CD14-positive monocyte (primary cell): Measurements from ENCODE around the gene SLCO3A1. TPM values are rescaled to one million over a fixed set of nuclear protein-coding genes. Genes with fewer than 3 reads are reported as not detected.

ENCODE experiments used
- DNase-seq, 3 donors: peaks; one replicate each; pipeline ENCODE4 v3.0.0-alpha.2; 2011 to 2022
- H2AFZ ChIP-seq: 2 replicates; pipeline ENCODE4 v1.6.0; 2012; ENCODE audit warnings: mild to moderate bottlenecking, low read depth, low read length, inconsistent platforms; ENCODE audit not compliant: insufficient read depth, poor library complexity, severe bottlenecking
- H3K27ac ChIP-seq, 2 donors: 1 replicate in 1 of 2; 2 replicates in 1 of 2; pipeline ENCODE4 v1.5.1; 2012 to 2013; ENCODE audit warnings: low read length in 2 of 2, control low read depth in 1 of 2, inconsistent platforms in 1 of 2, low read depth in 1 of 2, mild to moderate bottlenecking in 1 of 2
- H3K27me3 ChIP-seq, 2 donors: one replicate each; pipeline versions ENCODE4 v1.6.0 to v1.6.1; 2011 to 2013; ENCODE audit warnings: low read length in 2 of 2; ENCODE audit not compliant: control insufficient read depth in 2 of 2, insufficient read depth in 2 of 2
- H3K36me3 ChIP-seq, 2 donors: replicated peaks in 1 of 2; 1 replicate in 1 of 2; 2 replicates in 1 of 2; pipeline versions ENCODE4 v1.5.1 to v1.6.1; 2012 to 2013; ENCODE audit warnings: low read length in 2 of 2, control low read depth in 1 of 2, inconsistent platforms in 1 of 2, mild to moderate bottlenecking in 1 of 2; ENCODE audit not compliant: insufficient read depth in 2 of 2, control insufficient read depth in 1 of 2
- H3K4me1 ChIP-seq, 2 donors: 1 replicate in 1 of 2; 2 replicates in 1 of 2; pipeline versions ENCODE4 v1.5.1 to v1.6.1; 2012 to 2013; ENCODE audit warnings: low read length in 2 of 2, control low read depth in 1 of 2, inconsistent platforms in 1 of 2, mild to moderate bottlenecking in 1 of 2, moderate library complexity in 1 of 2; ENCODE audit not compliant: insufficient read depth in 2 of 2, control insufficient read depth in 1 of 2
- H3K4me2 ChIP-seq: replicated peaks from 2 replicates; pipeline ENCODE3; 2012; ENCODE audit warnings: low read length, moderate library complexity, mild to moderate bottlenecking; ENCODE audit not compliant: poor library complexity, severe bottlenecking; ENCODE audit errors: extremely low read depth
- H3K4me3 ChIP-seq, 3 experiments: fragments of 200-600 bp in 1 of 3; sonication (generic) in 1 of 3; replicated peaks in 1 of 3; 1 replicate in 2 of 3; 2 replicates in 1 of 3; pipeline ENCODE4 v1.5.1; 2011 to 2013; ENCODE audit warnings: low read length in 3 of 3, mild to moderate bottlenecking in 3 of 3, control low read depth in 2 of 3, low read depth in 2 of 3, inconsistent platforms in 1 of 3, moderate library complexity in 1 of 3
- H3K79me2 ChIP-seq: 2 replicates; pipeline ENCODE4 v1.6.0; 2012; ENCODE audit warnings: mild to moderate bottlenecking, control low read depth, inconsistent platforms, low read length, moderate library complexity; ENCODE audit not compliant: insufficient read depth
- H3K9ac ChIP-seq: 2 replicates; pipeline ENCODE4 v1.6.0; 2017; ENCODE audit warnings: low read length, mild to moderate bottlenecking; ENCODE audit not compliant: insufficient read depth, poor library complexity, severe bottlenecking
- H3K9me3 ChIP-seq, 2 donors: replicated peaks in 1 of 2; 1 replicate in 1 of 2; 2 replicates in 1 of 2; pipeline versions ENCODE4 v1.5.1 to v1.6.1; 2012 to 2013; ENCODE audit warnings: low read length in 2 of 2, control low read depth in 1 of 2; ENCODE audit not compliant: control insufficient read depth in 1 of 2, insufficient read depth in 1 of 2
- H4K20me1 ChIP-seq: 2 replicates; pipeline ENCODE4 v1.6.0; 2012; ENCODE audit warnings: mild to moderate bottlenecking, low read length, control low read depth, moderate library complexity; ENCODE audit not compliant: insufficient read depth
- H3K27ac Mint-ChIP-seq, 7 donors: one replicate each; pipeline ENCODE4 v1.8.0; 2020; ENCODE audit warnings: mild to moderate bottlenecking in 7 of 7, mixed read lengths in 7 of 7, moderate library complexity in 6 of 7, inconsistent platforms in 2 of 7
- H3K27me3 Mint-ChIP-seq, 3 donors: one replicate each; pipeline ENCODE4 v1.8.0; 2021 to 2022; ENCODE audit warnings: low read depth in 3 of 3, mild to moderate bottlenecking in 3 of 3, mixed read lengths in 3 of 3, moderate library complexity in 3 of 3, inconsistent platforms in 1 of 3
- H3K36me3 Mint-ChIP-seq, 2 donors: one replicate each; pipeline ENCODE4 v1.8.0; 2020; ENCODE audit warnings: mixed read lengths in 2 of 2, inconsistent platforms in 1 of 2, mild to moderate bottlenecking in 1 of 2
- H3K4me1 Mint-ChIP-seq: one replicate; pipeline ENCODE4 v1.8.0; 2020; ENCODE audit warnings: mild to moderate bottlenecking, mixed read lengths
- H3K4me3 Mint-ChIP-seq, 2 donors: one replicate each; pipeline ENCODE4 v1.8.0; 2020; ENCODE audit warnings: mild to moderate bottlenecking in 2 of 2, mixed read lengths in 2 of 2, moderate library complexity in 1 of 2
- H3K9me3 Mint-ChIP-seq, 7 donors: one replicate each; pipeline ENCODE4 v1.8.0; 2020 to 2022; ENCODE audit warnings: mixed read lengths in 7 of 7, mild to moderate bottlenecking in 6 of 7, moderate library complexity in 6 of 7, inconsistent platforms in 2 of 7
- CTCF ChIP-seq: fragments of 200-600 bp; IDR thresholded peaks from one replicate; pipeline ENCODE4 v1.8.0; 2022; ENCODE audit warnings: antibody characterized with exemption, mild to moderate bottlenecking
- WGBS: methylation state at CpG from one replicate; pipeline ENCODE4 v1.1.5; 2013; ENCODE audit warnings: missing lambda C conversion rate; ENCODE audit not compliant: insufficient coverage; 5-methylcytosine and 5-hydroxymethylcytosine counted together
- intact Hi-C, 2 donors: fragments of 100-400 bp; cut with micrococcal nuclease; formaldehyde crosslinking; loops; one replicate each; pipeline versions ENCODE4 v1.15.0 to v1.15.1; 2023
- polyA plus RNA-seq, 3 donors: library from polyadenylated mRNA; depleted of rRNA in 1 of 3; unstranded in 2 of 3; stranded (reverse) in 1 of 3; fragments of 300-500 nt in 2 of 3; fragments of >200 nt in 1 of 3; fragmentation: Illumina TruSeq in 2 of 3; gene quantifications; 1 replicate in 2 of 3; 2 replicates in 1 of 3; pipeline ENCODE4 v1.2.3, GENCODE V29; 2012 to 2021

Gene SLCO3A1
- polyA plus RNA-seq, 3 donors: 53.7 to 76.2 (median 62.8) TPM

GRCh38 chr15:91952216-91952615 lies 98.7 kb downstream of the SLCO3A1 start:
- Mint-ChIP-seq H3K27ac (peak overlapping the region in 3 of 7 donors; percentile 89 to 92 (median 89)), H3K27me3 (peaks cover 0 to 4% (median 3%) of the 10 kb centered on the region in 3 donors), H3K4me3 (no peak overlapping the region), H3K9me3 (peaks cover 0 to 2% (median 0%) of the 10 kb centered on the region in 7 donors), H3K4me1 (peaks cover 88% of the 10 kb centered on the region), H3K36me3 (peaks cover 1 to 7% of the 10 kb centered on the region in 2 donors)
- no peak for TF ChIP-seq CTCF
- peaks cover 0 to 2% of the 10 kb centered on the region in 2 donors for H3K36me3 ChIP-seq
- H3K79me2 ChIP-seq: peaks cover 96% of the 10 kb centered on the region
- peaks cover 69 to 79% of the 10 kb centered on the region in 2 donors for H3K4me1 ChIP-seq
- no peak overlapping the region for H3K4me2 ChIP-seq
- H3K27ac ChIP-seq: no peak overlapping the region
- no peak for DNase-seq
- no peaks in the 10 kb centered on the region for H3K27me3 ChIP-seq
- H3K9me3 ChIP-seq: no peaks in the 10 kb centered on the region
- WGBS: 100% methylated on average over 1 of the region's 1 CpG
- intact Hi-C loops: loop anchor here in 1 of 2 donors (5.0 kb wide), 2 partner anchors 45 to 115 kb away; no protein-coding TSS in a partner anchor
- H2AFZ ChIP-seq: no peak overlapping the region
- H4K20me1 ChIP-seq: peaks cover 95% of the 10 kb centered on the region
- H3K4me3 ChIP-seq: no peak overlapping the region
- no peak overlapping the region for H3K9ac ChIP-seq

- Histone ChIP-seq H3K4me3 (no peak overlapping the region), H3K9me3 (no peaks in the 10 kb centered on the region), H3K27me3 (no peaks in the 10 kb centered on the region), H3K4me1 (peaks cover 57 to 66% of the 10 kb centered on the region in 2 donors), H2AFZ (no peak overlapping the region), H3K36me3 (peaks cover 0 to 5% of the 10 kb centered on the region in 2 donors), H3K79me2 (peaks cover 98% of the 10 kb centered on the region), H3K9ac (no peak overlapping the region), H3K27ac (peak overlapping the region in 1 of 2 donors; percentile 51), H3K4me2 (no peak overlapping the region), H4K20me1 (peaks cover 83% of the 10 kb centered on the region)
- no peak for TF ChIP-seq CTCF
- 80% methylated on average over 6 of the region's 7 CpGs for whole genome bisulfite sequencing
- Mint-ChIP-seq H3K27me3 (peaks cover 0 to 4% (median 3%) of the 10 kb centered on the region in 3 donors), H3K36me3 (peaks cover 3 to 15% of the 10 kb centered on the region in 2 donors), H3K27ac (peak overlapping the region; percentile 21 to 88 (median 81)), H3K9me3 (peaks cover 0 to 2% (median 0%) of the 10 kb centered on the region in 7 donors), H3K4me1 (peaks cover 76% of the 10 kb centered on the region), H3K4me3 (no peak overlapping the region)
- no peak for DNase-seq
- intact Hi-C loops: loop anchor here in 1 of 2 donors (5.0 kb wide), 2 partner anchors 46 to 114 kb away; no protein-coding TSS in a partner anchor
These were observed 99.9 kb downstream of the SLCO3A1 start for GRCh38 chr15:91953432-91953831.
